Muscle of leg (tissue), 11 donors: ENCODE results near the gene C13orf42. TPM values are rescaled to one million over a fixed set of nuclear protein-coding genes. Genes with fewer than 3 reads are reported as not detected.

ENCODE experiments used
- DNase-seq: peaks from one replicate; pipeline ENCODE4 v3.0.0; 2013
- H3K27ac ChIP-seq: one replicate; pipeline ENCODE4 v1.5.1; 2013; ENCODE audit warnings: mild to moderate bottlenecking, low read length, control low read depth
- H3K27me3 ChIP-seq: one replicate; pipeline ENCODE4 v1.6.1; 2013; ENCODE audit warnings: low read length; ENCODE audit not compliant: control insufficient read depth, insufficient read depth
- H3K36me3 ChIP-seq: one replicate; pipeline ENCODE4 v1.6.1; 2013; ENCODE audit warnings: low read length; ENCODE audit not compliant: control insufficient read depth, insufficient read depth
- H3K4me1 ChIP-seq: one replicate; pipeline ENCODE4 v1.6.1; 2013; ENCODE audit warnings: low read length; ENCODE audit not compliant: control insufficient read depth, insufficient read depth
- H3K4me3 ChIP-seq: one replicate; pipeline ENCODE4 v1.5.1; 2013; ENCODE audit warnings: low read length, control low read depth
- H3K9me3 ChIP-seq: replicated peaks from 2 replicates; pipeline ENCODE4 v1.6.1; 2013; ENCODE audit warnings: low read depth, low read length; ENCODE audit not compliant: control insufficient read depth
- WGBS: methylation state at CpG from one replicate; pipeline ENCODE4 v1.1.5; 2013; ENCODE audit warnings: missing lambda C conversion rate; ENCODE audit not compliant: insufficient coverage; 5-methylcytosine and 5-hydroxymethylcytosine counted together
- polyA plus RNA-seq, 8 donors: library from polyadenylated mRNA; unstranded; fragments of 120-200 nt; gene quantifications; one replicate each; pipeline versions ENCODE4 v1.2.1 to v1.2.3, GENCODE V29; 2013; ENCODE audit warnings: inconsistent platforms in 1 of 8, low replicate concordance in 1 of 8; ENCODE audit not compliant: insufficient read length in 8 of 8, insufficient read depth in 1 of 8
- total RNA-seq: library from RNA; stranded (reverse); fragments of 120-200 nt; gene quantifications from one replicate; pipeline ENCODE4 v1.2.4, GENCODE V29; 2013

Gene C13orf42
- total and polyA plus RNA-seq, 9 donors, result 0.04 to 0.09 (median 0.05) TPM; not detected in 4

GRCh38 chr13:51036418-51036817 is 74.7 kb downstream of the C13orf42 start:
- H3K9me3 ChIP-seq, result no peaks in the 10 kb centered on the region
- H3K27ac ChIP-seq, result no peak overlapping the region
- no peak overlapping the region for H3K4me3 ChIP-seq
- H3K4me1 ChIP-seq, result peaks cover 22% of the 10 kb centered on the region
- H3K27me3 ChIP-seq, result peaks cover 2% of the 10 kb centered on the region
- DNase-seq, result peak; percentile 22
- no peaks in the 10 kb centered on the region for H3K36me3 ChIP-seq
- no CpG with 5 or more reads among the region's 2 CpGs for WGBS

GRCh38 chr13:51035978-51036377 is 75.1 kb downstream of the C13orf42 start:
- H3K36me3 ChIP-seq, result no peaks in the 10 kb centered on the region
- H3K4me1 ChIP-seq, result peaks cover 22% of the 10 kb centered on the region
- WGBS, result no CpG with 5 or more reads among the region's 2 CpGs
- no peak overlapping the region for H3K27ac ChIP-seq
- H3K9me3 ChIP-seq, result no peaks in the 10 kb centered on the region
- DNase-seq, result peak; percentile 17
- H3K4me3 ChIP-seq, result no peak overlapping the region
- peaks cover 2% of the 10 kb centered on the region for H3K27me3 ChIP-seq

- no peaks in the 10 kb centered on the region for H3K9me3 ChIP-seq
- peaks cover 2% of the 10 kb centered on the region for H3K27me3 ChIP-seq
- H3K36me3 ChIP-seq, result no peaks in the 10 kb centered on the region
- H3K27ac ChIP-seq, result no peak overlapping the region
- no peak overlapping the region for H3K4me3 ChIP-seq
- peak; percentile 35 for DNase-seq
- peaks cover 22% of the 10 kb centered on the region for H3K4me1 ChIP-seq
- 50% methylated on average over 2 of the region's 4 CpGs for WGBS
These were observed 75.6 kb downstream of the C13orf42 start for GRCh38 chr13:51035469-51035868.

- no peaks in the 10 kb centered on the region for H3K36me3 ChIP-seq
- no CpG with 5 or more reads among the region's 3 CpGs for WGBS
- no peak overlapping the region for H3K27ac ChIP-seq
- no peak overlapping the region for H3K4me3 ChIP-seq
- peaks cover 2% of the 10 kb centered on the region for H3K27me3 ChIP-seq
- H3K9me3 ChIP-seq, result no peaks in the 10 kb centered on the region
- DNase-seq, result peak; percentile 32
- peaks cover 22% of the 10 kb centered on the region for H3K4me1 ChIP-seq
These were observed 76.2 kb downstream of the C13orf42 start for GRCh38 chr13:51034906-51035305.

DNA sequence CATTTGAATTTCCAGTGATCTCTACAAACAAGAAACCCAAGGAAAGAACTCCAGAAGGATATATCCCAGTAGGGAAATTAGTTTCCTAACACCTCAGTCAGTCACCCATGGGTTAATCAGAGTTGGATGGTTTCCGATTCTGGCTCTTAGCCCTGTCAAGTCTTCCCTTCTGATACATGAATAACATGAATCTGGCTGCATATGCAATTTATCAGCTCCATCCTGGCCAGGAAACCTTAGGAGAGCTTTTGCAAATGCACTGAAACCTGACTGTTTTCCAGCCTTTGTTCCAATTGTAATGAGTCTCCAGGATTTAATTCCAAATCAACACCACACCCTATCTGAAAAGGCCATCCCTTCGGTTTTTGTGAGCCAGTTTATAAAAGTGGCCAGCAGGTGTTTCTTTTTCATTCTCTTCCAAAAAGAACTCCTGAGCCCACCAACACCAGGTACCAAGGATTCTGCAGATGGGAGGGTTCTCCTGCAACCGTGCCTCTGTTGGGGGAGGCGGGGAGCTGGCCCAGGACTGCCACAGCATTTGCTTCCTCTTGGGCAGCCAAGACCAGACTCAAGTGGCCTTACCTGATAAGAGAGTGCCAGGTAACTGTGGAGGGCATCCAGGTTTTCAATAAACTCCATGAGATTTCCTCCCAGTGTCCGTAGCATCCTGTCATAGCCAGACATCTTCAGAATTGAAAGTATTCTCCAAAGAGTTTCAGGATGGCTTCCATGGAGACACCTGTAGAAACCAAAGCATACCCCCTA is 77.5 kb downstream of the C13orf42 start:
- H3K36me3 ChIP-seq, result no peaks in the 10 kb centered on the region
- H3K4me1 ChIP-seq, result peaks cover 22% of the 10 kb centered on the region
- no peak overlapping the region for H3K4me3 ChIP-seq
- H3K9me3 ChIP-seq, result no peaks in the 10 kb centered on the region
- no peaks in the 10 kb centered on the region for H3K27me3 ChIP-seq
- 39% methylated on average over 3 of the region's 5 CpGs for WGBS
- DNase-seq, result peak; percentile 78
- H3K27ac ChIP-seq, result no peak overlapping the region

DNA sequence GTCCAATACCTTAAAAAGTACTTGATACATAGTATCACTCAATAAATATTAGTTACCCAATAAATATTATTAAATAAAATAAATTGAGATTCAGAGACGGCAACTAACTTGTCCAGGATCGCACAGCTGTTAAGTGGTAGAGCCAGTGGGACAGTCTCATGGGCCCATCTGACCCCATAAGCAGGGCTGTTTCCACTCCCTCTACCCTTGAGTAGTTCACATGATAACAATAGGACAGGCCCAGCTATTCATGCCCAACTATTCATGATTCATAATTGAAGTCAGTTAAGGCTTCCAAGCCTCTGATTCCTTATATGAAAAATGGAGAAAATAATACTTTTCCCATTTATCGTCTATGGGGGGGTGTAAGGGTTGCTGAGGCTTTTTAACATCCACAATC is 78.2 kb downstream of the C13orf42 start:
- Histone ChIP-seq H3K27ac (no peak overlapping the region), H3K27me3 (no peaks in the 10 kb centered on the region), H3K4me3 (no peak overlapping the region), H3K9me3 (no peaks in the 10 kb centered on the region), H3K4me1 (peaks cover 22% of the 10 kb centered on the region), H3K36me3 (no peaks in the 10 kb centered on the region)
- peak; percentile 14 for DNase-seq
- 62% methylated on average over 2 of the region's 3 CpGs for WGBS

Other genes starting within 250 kb of the C13orf42 start
- 55.4 TPM for gene RNASEH2B, start 201.5 kb downstream of the C13orf42 start, total RNA-seq
- gene RNASEH2B, start 201.5 kb downstream of the C13orf42 start, polyA plus RNA-seq, result 10 to 100 TPM; 33.9 to 47.0 (median 41.9) TPM
- gene FAM124A, start 111.1 kb upstream of the C13orf42 start, total RNA-seq, result 2.0 TPM
- gene FAM124A, start 111.1 kb upstream of the C13orf42 start, polyA plus RNA-seq, result 1 to 10 TPM; 1.2 to 2.0 (median 1.6) TPM
- not detected for gene SERPINE3, start 228.4 kb upstream of the C13orf42 start, total RNA-seq
- under 1 TPM in 6 of 8 donors, not detected in 2; 0.07 to 0.51 (median 0.27) TPM for gene SERPINE3, start 228.4 kb upstream of the C13orf42 start, polyA plus RNA-seq